A673 (cell line): ENCODE measurements around the gene FARP2. TPM values are rescaled to one million over a fixed set of nuclear protein-coding genes. Genes with fewer than 3 reads are reported as not detected.

Source experiments
- BruUV-seq: library from RNA; stranded (reverse); fragments of 400-500 nt; replicated peaks from 2 replicates; lab custom pipeline; 2021; lab: Mats Ljungman, UMichigan
- CTCF ChIA-PET: fragments of 300-600 bp; sonication (Branson Sonifier 250); formaldehyde crosslinking; loops from one replicate; lab custom pipeline; 2022; ENCODE audit warnings: antibody characterized with exemption; lab: Charles Lee
- POLR2A ChIA-PET: fragments of 300-600 bp; sonication (Branson Sonifier 250); formaldehyde crosslinking; loops from one replicate; lab custom pipeline; 2022; ENCODE audit warnings: antibody characterized with exemption; ENCODE audit not compliant: low non-redundant PET; lab: Charles Lee
- DNase-seq: peaks from one replicate; pipeline ENCODE4 v3.0.0-alpha.2; 2015; ENCODE audit warnings: low spot score
- H3K27ac ChIP-seq: fragments of 200-600 bp; sonication (generic); 2 replicates; pipeline ENCODE4 v1.5.1; 2016; ENCODE audit warnings: mixed run types, low read depth, mild to moderate bottlenecking, mixed read lengths, antibody characterized with exemption, low read length; ENCODE audit not compliant: poor library complexity, severe bottlenecking
- H3K27me3 ChIP-seq: fragments of 200-600 bp; sonication (generic); replicated peaks from 2 replicates; pipeline ENCODE4 v1.6.1; 2017; ENCODE audit warnings: mixed run types, low read depth, mild to moderate bottlenecking, mixed read lengths, antibody characterized with exemption, low read length; ENCODE audit not compliant: insufficient read depth, poor library complexity
- H3K36me3 ChIP-seq: fragments of 200-600 bp; sonication (generic); 2 replicates; pipeline ENCODE4 v1.6.1; 2016; ENCODE audit warnings: mixed run types, mild to moderate bottlenecking, mixed read lengths, antibody characterized with exemption, low read length; ENCODE audit not compliant: insufficient read depth, poor library complexity, severe bottlenecking
- H3K4me1 ChIP-seq: fragments of 200-600 bp; sonication (generic); 2 replicates; pipeline ENCODE4 v1.6.1; 2017; ENCODE audit warnings: mixed run types, mild to moderate bottlenecking, mixed read lengths, antibody characterized with exemption, low read length; ENCODE audit not compliant: insufficient read depth, poor library complexity, severe bottlenecking
- H3K4me3 ChIP-seq: fragments of 200-600 bp; sonication (generic); 2 replicates; pipeline ENCODE4 v1.5.1; 2016; ENCODE audit warnings: low read depth, mixed run types, mild to moderate bottlenecking, mixed read lengths, low read length; ENCODE audit not compliant: poor library complexity, severe bottlenecking
- H3K9me3 ChIP-seq: fragments of 200-600 bp; sonication (generic); 2 replicates; pipeline ENCODE4 v1.6.1; 2016; ENCODE audit warnings: mixed run types, low read depth, mild to moderate bottlenecking, mixed read lengths, antibody characterized with exemption, low read length; ENCODE audit not compliant: poor library complexity, severe bottlenecking
- EZH2 ChIP-seq: fragments of 200-600 bp; sonication (generic); IDR thresholded peaks from 2 replicates; pipeline ENCODE4 v1.6.1; 2017; ENCODE audit warnings: borderline replicate concordance, low read depth, mild to moderate bottlenecking, mixed read lengths, antibody characterized with exemption, low read length; ENCODE audit not compliant: poor library complexity, severe bottlenecking
- intact Hi-C: fragments of 100-400 bp; cut with micrococcal nuclease; formaldehyde crosslinking; loops from one replicate; pipeline ENCODE4 v1.10.0; 2022; ENCODE audit not compliant: unreplicated experiment
- total RNA-seq: library from RNA; stranded (reverse); gene quantifications from 2 replicates; pipeline ENCODE4 v1.2.3, GENCODE V29; 2021
- TF ChIP-seq, protein P1 (sequence below): fragments of 300-800, 200-600 bp; sonication (generic); conservative IDR thresholded peaks from 2 replicates; pipeline ENCODE4 v1.5.1; 2017; ENCODE audit warnings: low read depth, mild to moderate bottlenecking, antibody characterized with exemption, low read length, moderate library complexity, mixed read lengths

FARP2 gene
- total RNA-seq, 1 experiment from 2014 or later, result 53.3 TPM

DNA sequence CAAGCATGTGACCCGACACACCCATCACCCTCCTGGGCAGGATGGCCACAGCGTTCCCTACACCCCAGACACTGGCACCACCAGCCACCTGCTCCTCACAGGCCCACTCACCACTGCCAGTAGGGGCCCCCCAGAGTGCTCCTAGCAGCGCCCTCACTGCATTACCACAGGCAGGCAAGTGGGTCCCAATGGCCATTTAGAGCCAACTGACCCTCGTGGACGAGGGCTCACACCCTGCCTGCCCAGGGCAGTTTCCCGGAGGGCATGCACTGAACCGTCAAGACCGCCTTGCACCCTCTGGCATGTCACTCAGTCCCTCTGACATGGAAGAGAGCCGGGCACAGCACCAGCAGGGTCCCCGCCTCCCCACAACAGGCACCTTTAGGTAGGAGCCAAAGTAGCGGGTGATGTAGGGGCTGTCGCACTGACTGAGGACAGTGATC lies 145.0 kb downstream of the FARP2 start:
- Histone ChIP-seq H3K4me1 (peaks cover 19% of the 10 kb centered on the region), H3K27ac (no peak overlapping the region), H3K9me3 (no peaks in the 10 kb centered on the region), H3K4me3 (no peak overlapping the region), H3K27me3 (no peaks in the 10 kb centered on the region), H3K36me3 (peaks cover 46% of the 10 kb centered on the region)
- intact Hi-C loops, result no loop called here
- CTCF ChIA-PET, result no interaction called here
- no peak for TF ChIP-seq EZH2
- TF ChIP-seq, protein P1, sequence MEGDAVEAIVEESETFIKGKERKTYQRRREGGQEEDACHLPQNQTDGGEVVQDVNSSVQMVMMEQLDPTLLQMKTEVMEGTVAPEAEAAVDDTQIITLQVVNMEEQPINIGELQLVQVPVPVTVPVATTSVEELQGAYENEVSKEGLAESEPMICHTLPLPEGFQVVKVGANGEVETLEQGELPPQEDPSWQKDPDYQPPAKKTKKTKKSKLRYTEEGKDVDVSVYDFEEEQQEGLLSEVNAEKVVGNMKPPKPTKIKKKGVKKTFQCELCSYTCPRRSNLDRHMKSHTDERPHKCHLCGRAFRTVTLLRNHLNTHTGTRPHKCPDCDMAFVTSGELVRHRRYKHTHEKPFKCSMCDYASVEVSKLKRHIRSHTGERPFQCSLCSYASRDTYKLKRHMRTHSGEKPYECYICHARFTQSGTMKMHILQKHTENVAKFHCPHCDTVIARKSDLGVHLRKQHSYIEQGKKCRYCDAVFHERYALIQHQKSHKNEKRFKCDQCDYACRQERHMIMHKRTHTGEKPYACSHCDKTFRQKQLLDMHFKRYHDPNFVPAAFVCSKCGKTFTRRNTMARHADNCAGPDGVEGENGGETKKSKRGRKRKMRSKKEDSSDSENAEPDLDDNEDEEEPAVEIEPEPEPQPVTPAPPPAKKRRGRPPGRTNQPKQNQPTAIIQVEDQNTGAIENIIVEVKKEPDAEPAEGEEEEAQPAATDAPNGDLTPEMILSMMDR, result no peak
- POLR2A ChIA-PET, result no interaction called here
- no TSS peak for BruUV-seq
- no peak for DNase-seq

DNA sequence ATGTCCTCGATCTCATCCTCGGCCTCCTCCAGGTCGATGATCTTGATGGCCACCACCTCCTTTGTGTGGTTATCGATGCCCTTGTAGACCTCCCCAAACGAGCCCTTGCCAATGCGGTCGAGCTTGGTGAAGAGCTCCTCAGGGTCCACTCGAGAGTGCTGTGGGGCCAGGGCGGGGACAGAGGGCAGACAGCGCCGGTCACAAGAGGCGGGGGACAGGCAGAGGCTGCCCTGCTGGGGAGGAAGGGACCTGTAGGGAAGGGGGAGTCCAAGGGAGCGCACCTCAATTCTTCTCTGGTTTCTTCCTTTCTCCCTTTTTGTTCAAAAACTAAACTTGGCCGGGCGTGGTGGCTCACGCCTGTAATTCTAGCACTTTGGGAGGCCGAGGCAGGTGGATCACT lies 145.5 kb downstream of the FARP2 start:
- TF ChIP-seq, protein P1, result no peak
- TF ChIP-seq EZH2, result no peak
- Histone ChIP-seq H3K27ac (no peak overlapping the region), H3K4me3 (no peak overlapping the region), H3K27me3 (no peaks in the 10 kb centered on the region), H3K9me3 (no peaks in the 10 kb centered on the region), H3K4me1 (peaks cover 21% of the 10 kb centered on the region), H3K36me3 (peaks cover 42% of the 10 kb centered on the region)
- POLR2A ChIA-PET, result no interaction called here
- no TSS peak for BruUV-seq
- CTCF ChIA-PET, result no interaction called here
- intact Hi-C loops, result no loop called here
- no peak for DNase-seq

DNA sequence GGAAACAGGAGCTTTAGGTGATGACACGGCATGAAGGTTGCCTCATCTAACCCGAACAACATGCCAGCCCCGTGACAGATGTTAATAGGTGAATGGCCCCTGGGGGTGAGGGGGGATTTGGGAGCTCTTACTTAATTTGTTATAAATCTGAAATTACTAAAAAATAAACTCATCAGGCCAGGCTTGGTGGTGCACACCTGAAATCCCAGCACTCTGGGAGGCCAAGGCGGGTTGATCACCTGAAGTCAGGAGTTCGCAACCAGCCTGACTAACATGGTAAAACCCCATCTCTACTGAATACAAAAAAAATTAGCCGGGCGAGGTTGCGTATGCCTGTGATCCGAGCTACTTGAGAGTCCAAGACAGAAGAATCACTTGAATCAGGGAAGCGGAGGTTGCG lies 146.2 kb downstream of the FARP2 start:
- TF ChIP-seq EZH2, result no peak
- TF ChIP-seq, protein P1, result no peak
- peaks cover 29% of the 10 kb centered on the region for H3K4me1 ChIP-seq
- POLR2A ChIA-PET, result no interaction called here
- CTCF ChIA-PET, result no interaction called here
- no peak overlapping the region for H3K4me3 ChIP-seq
- no peaks in the 10 kb centered on the region for H3K9me3 ChIP-seq
- DNase-seq, result no peak
- no peaks in the 10 kb centered on the region for H3K27me3 ChIP-seq
- intact Hi-C loops, result no loop called here
- peaks cover 34% of the 10 kb centered on the region for H3K36me3 ChIP-seq
- no TSS peak for BruUV-seq
- H3K27ac ChIP-seq, result no peak overlapping the region
